Measurements from ENCODE around the gene PCSK6.
"Not testable (repeated sequence)": the region's sequence is repeated elsewhere in the genome, so short reads cannot be mapped to it uniquely, and the experiment has no call there.

PCSK6 gene

DNA sequence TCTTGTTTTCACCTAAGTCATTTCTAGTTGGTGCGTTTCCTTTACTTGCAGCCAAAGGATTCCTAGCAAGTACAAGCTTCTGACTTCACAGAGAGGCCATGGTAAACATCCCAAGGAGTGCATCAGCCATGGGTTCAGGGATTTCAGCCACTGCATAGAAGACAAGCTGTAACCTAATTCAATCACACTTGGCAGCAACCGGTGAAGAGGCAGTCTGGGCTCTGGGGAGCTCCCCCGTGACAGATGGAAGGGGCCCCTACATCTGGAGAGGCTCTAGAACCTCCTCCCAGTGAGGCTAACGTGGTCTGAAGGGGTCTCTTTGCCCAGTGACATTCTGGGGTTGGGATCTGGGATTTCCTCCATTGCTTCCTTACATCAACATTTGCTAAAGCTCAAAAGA, 186.1 kb downstream of the PCSK6 start:
- no peak for DNase-seq

DNA sequence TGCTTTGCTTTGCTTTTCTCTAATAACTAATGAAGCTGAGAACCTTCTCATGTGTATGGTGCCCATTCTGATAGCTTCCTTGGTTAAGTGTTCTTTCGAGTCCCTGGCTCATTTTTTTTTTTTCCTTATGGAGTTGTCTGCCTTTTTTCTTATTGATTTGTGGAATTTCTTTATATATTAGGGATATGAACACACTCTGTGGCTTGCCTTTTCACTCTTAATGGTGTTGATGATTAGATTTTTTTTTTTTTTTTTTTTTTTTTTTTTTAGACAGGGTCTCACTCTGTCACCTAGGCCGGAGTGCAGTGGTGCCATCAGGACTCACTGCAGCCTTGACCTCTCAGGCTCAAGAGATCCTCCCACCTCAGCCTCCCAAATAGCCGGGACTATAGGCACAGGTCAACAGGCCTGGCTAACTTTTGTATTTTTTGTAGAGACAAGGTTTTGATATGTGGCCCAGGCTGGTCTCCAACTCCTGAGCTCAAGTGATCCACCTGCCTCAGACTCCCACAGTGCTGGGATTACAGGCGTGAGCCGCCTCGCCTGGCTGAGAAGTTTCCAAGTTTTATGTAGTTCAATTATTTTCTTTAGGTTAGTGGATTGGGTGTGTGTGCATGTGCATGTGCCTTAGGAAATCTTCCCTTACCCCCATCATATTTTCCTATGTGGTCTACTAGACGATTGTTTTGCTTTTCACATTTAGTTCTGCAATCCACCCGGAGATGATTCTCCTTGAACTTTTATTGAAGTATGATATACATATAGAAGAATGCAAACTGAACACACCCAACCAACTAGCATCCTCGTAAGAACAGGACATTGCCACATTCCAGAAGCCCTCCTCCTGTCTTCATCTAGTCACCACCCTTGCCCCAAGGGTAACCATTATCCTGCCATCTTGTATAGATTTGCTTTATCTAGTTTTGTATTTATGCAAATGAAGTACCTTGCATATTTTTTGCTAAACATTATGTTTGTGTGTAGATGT, 192.8 kb downstream of the PCSK6 start:
- no peak for DNase-seq

GRCh38 chr15:101295607-101296161, 193.8 kb downstream of the PCSK6 start:
- DNase-seq: no peak

DNA sequence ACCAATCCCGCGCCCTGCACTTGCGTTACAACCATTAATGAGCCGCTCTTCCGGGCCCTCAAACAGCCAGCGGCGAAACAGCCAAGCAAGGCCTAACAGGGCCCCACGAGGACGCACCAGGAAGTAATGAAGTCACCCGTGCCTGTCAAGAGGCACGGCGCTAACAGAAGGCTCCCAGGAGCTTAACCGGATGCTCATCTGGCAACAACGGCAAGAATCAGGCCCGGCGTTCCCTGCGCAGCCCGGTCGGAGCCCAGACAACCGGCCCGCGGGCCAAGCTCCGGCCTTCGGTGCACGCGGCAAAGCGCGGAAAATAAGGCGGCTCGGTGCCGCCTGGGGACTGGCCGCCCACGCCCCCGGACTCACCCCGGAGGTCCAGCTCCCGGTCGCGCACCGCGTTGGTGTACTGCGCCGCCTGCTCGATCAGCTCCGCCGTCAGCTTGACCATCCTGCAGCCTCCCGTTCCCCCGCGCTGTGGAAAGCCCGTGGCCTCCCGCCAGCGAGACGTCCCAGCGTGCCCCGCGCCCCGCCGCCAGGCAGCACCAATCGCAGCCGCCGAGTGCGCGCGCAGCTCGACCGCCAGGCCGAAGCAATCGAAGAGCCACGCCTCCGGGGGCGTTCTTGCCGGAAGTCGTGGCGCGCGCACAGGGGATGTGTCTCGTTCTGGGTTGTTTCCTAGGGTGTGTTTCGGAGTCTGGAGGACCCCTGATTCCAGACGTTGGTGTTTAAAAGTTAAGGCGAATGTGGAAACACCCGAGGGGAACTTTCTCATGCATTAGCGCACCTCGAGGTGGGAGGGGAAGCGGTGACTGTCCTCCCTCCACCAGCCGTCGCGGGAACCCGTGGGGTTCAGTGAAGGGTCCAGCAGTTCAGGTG, 194.5 kb downstream of the PCSK6 start, which contains the start of gene SNRPA1:
TSS of gene SNRPA1 (minus strand) at position 518 of the 876 bp plus-strand sequence. CDS start at position 448, 70 bp downstream.
- DNase-seq: peak; percentile 80 to 94

GRCh38 chr15:101293122-101293521, 196.4 kb downstream of the PCSK6 start:
- DNase-seq: no peak

- DNase-seq: peak in 1 of 2 experiments; percentile 43
Observed at GRCh38 chr15:101288905-101289513, 200.5 kb downstream of the PCSK6 start.

DNA sequence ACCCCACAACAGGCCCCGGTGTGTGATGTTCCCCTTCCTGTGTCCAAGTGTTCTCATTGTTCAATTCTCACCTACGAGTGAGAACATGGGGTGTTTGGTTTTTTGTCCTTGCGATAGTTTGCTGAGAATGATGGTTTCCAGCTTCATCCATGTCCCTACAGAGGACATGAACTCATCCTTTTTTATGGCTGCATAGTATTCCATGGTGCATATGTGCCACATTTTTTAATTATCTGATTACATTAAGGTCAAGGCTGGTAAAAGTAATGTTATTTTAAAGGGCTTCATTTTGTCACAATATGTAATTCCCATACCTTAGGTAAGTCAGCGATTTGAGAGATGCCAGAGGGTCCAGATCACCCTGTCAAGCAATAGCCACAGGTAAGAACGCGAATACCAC, 202.2 kb downstream of the PCSK6 start:
- not testable (repeated sequence) for DNase-seq

DNA sequence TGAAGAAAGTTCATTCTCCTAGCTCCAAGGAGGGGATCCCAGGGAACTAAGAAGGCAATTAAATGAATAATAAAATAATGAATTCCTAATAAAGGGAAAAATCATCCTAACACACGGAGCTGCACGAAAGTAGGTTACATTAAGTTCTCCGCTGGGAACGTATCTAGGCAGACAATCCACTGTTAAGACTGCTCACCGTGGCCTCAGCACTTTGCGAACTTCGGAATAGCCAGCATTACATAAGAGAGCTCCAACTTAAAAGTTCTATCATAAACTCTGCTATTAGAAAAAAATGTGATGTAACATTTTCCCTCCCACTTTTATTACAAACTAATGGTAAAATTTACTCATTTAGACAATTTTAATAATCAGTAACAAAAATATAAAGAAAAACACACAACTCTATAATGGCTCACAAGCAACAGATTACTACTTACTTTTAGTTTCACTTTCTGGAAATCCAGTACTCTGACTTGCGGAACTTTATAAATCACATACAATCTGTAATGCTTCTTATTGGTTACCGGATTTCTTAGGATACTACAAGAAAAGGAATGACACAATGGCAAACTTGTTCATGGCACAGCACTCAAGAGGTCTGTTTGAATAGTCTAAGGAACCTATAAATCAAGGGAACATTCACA, 202.9 kb downstream of the PCSK6 start:
- no peak for DNase-seq

DNA sequence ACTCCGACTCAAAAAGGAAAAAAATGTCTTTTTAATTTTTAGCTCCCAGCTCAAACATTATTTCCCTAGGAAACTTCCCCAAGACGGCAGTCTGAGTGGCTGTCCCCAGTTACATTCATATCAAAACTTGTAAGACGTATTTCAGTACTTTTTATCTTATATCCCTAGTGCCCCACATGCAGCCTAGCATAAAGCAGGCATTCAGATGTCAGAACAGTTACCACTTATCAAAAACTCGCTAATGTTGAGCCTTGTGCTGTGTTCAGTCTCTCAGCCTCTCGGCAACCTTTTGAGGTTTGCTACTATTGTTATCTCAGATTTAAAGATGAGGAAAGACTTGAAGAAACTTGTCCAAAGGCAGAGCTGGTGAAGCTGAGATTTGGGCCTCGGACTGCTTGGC, 205.6 kb downstream of the PCSK6 start:
- DNase-seq: no peak

GRCh38 chr15:101280007-101280406, 209.5 kb downstream of the PCSK6 start:
- no peak for DNase-seq

GRCh38 chr15:101277943-101278564, 211.5 kb downstream of the PCSK6 start:
- no peak for DNase-seq

GRCh38 chr15:101277038-101277822, 212.3 kb downstream of the PCSK6 start, which contains the start of gene SELENOS:
TSS of gene SELENOS (minus strand) at chr15:101277485. CDS start at chr15:101277417, 68 bp downstream.
- DNase-seq: peak; percentile 44 to 86

- peak in 1 of 2 experiments; percentile 7 for DNase-seq
Observed at GRCh38 chr15:101276501-101277037, 212.9 kb downstream of the PCSK6 start.

DNA sequence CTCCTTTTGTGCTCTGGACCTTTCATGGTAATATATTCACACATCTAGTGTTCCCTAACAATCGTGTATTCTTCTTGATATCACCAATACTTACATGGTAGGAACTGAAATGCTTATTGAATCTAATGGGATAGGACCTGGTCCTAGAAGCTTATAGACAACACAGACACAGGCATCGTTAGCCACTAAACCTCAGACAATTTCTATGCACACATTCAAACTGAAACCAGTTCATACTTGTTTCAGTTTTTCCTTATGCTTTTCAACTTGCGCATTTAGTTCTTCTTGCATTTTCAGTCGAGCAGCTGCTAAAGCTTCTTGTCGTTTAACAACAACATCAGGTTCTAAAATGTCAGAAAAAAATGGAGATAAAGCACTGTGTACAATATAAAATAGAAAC, 214.5 kb downstream of the PCSK6 start:
- no peak for DNase-seq

- DNase-seq: no peak
Observed at GRCh38 chr15:101273534-101273933, 216.0 kb downstream of the PCSK6 start.

DNA sequence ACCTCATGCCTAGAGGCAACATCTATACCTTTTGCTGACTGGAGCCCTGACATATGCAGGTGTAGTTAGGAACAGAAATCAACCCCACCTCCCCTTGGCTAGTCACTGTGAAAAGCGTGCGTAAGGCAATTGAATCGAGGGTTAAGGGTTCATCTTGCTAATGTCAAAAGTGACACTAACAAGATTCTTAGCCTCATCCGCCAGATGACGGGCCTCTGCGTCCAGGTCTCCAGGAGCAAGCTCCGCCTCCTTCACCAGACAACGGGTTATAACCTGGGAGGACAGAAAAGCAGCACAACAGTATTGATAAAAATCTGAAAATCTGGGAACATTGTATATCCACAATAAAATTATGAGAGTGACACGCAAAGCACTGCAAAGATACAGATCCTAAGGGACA, 216.9 kb downstream of the PCSK6 start:
- DNase-seq: no peak

- DNase-seq: no peak
Observed at GRCh38 chr15:101269479-101270223, 219.9 kb downstream of the PCSK6 start.

DNA sequence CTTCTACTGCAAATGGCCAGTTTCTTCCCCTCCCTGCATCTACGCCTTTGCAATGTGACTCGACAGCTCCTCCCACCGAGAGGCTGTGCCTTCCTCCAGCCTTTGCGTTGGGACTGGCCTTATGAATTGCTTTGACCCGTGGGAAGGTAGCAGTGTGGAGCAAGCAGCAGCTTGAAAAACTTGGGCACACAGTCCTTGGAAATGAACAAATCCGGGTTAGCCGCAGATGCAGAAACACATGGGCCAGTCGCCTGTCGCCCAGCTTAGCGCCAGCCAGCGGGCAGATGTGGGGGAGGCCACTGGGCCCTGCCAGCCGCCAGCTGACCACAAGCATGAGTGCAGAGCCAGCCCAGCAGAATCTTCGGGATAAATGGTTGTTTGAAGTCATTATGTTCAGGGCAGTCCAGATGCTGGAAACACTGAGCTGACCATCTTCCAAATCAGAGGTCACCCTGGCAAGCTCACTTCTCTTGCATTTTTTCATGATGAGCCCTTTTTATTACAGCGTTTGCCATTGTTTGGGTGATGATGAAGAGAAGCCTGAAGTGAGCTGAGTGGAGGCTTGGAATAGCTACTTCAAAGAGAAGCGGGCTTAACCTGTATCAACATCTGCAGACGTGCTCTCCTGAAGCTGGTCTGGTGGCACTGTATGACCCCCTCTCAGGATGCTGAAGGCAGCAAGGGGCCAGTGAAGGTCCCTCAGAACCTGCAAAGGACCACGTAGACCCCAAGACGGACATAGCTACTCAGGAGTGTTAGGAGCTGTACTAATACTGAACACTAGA, 222.0 kb downstream of the PCSK6 start:
- DNase-seq: no peak

- no peak for DNase-seq
Observed at GRCh38 chr15:101266787-101267186, 222.7 kb downstream of the PCSK6 start.
